Osteoblast (primary cell): ENCODE measurements around the gene ATXN7. TPM values are rescaled to one million over a fixed set of nuclear protein-coding genes. Genes with fewer than 3 reads are reported as not detected.

ENCODE experiments used
- DNase-seq: peaks from one replicate; pipeline ENCODE4 v3.0.0; 2011; ENCODE audit warnings: low spot score, mixed read lengths; ENCODE audit not compliant: insufficient read length; ENCODE audit errors: missing footprints
- H2AFZ ChIP-seq: 2 replicates; pipeline ENCODE4 v1.6.0; 2011; ENCODE audit warnings: mild to moderate bottlenecking, low read length
- H3K27ac ChIP-seq: 2 replicates; pipeline ENCODE4 v1.5.1; 2011; ENCODE audit warnings: mild to moderate bottlenecking, low read depth, low read length, moderate library complexity
- H3K27me3 ChIP-seq: 2 replicates; pipeline ENCODE4 v1.6.0; 2012; ENCODE audit warnings: mild to moderate bottlenecking, control low read depth, inconsistent platforms, low read length, moderate library complexity; ENCODE audit not compliant: insufficient read depth
- H3K36me3 ChIP-seq: 2 replicates; pipeline ENCODE4 v1.5.1; 2011; ENCODE audit warnings: mild to moderate bottlenecking, low read length, control low read depth, moderate library complexity; ENCODE audit not compliant: insufficient read depth
- H3K4me1 ChIP-seq: 2 replicates; pipeline ENCODE4 v1.5.1; 2011; ENCODE audit warnings: mild to moderate bottlenecking, low read length, control low read depth, moderate library complexity; ENCODE audit not compliant: insufficient read depth
- H3K4me2 ChIP-seq: 2 replicates; pipeline ENCODE4 v1.6.0; 2011; ENCODE audit warnings: mild to moderate bottlenecking, low read length; ENCODE audit not compliant: insufficient read depth
- H3K4me3 ChIP-seq: fragments of 200-600 bp; sonication (generic); 3 replicates; pipeline ENCODE4 v1.5.1; 2012; ENCODE audit warnings: mild to moderate bottlenecking, low read length, inconsistent platforms; ENCODE audit not compliant: insufficient read depth
- H3K79me2 ChIP-seq: 2 replicates; pipeline ENCODE4 v1.6.0; 2012; ENCODE audit warnings: mild to moderate bottlenecking, low read length, control low read depth, inconsistent platforms; ENCODE audit not compliant: insufficient read depth
- H3K9me3 ChIP-seq: 2 replicates; pipeline ENCODE4 v1.5.1; 2011; ENCODE audit warnings: low read depth, low read length, control low read depth
- H4K20me1 ChIP-seq: 2 replicates; pipeline ENCODE4 v1.6.0; 2012; ENCODE audit warnings: mild to moderate bottlenecking, low read length, control low read depth; ENCODE audit not compliant: insufficient read depth
- CTCF ChIP-seq: IDR thresholded peaks from 2 replicates; pipeline ENCODE4 v1.5.1; 2011; ENCODE audit warnings: mild to moderate bottlenecking, low read depth, low read length, moderate library complexity; ENCODE audit errors: extremely low read depth
- total RNA-seq: library from RNA; depleted of rRNA; stranded (reverse); fragments of >200 nt; gene quantifications from 2 replicates; pipeline ENCODE4 v1.2.3, GENCODE V29; 2012

ATXN7 gene
- total RNA-seq, 1 donor = 17.0 TPM

GRCh38 chr3:63970631-63971475 is 107.2 kb downstream of the ATXN7 start:
- Histone ChIP-seq H2AFZ (no peak overlapping the region), H3K4me1 (peaks cover 54% of the 10 kb centered on the region), H3K4me2 (no peak overlapping the region), H3K36me3 (peaks cover 13% of the 10 kb centered on the region), H3K27me3 (no peaks in the 10 kb centered on the region), H4K20me1 (peaks cover 17% of the 10 kb centered on the region), H3K79me2 (peaks cover 76% of the 10 kb centered on the region), H3K9me3 (no peaks in the 10 kb centered on the region), H3K4me3 (no peak overlapping the region), H3K27ac (peak overlapping the region; percentile 30)
- no peak for DNase-seq
- TF ChIP-seq CTCF = no peak

GRCh38 chr3:63972196-63972595 is 108.5 kb downstream of the ATXN7 start:
- peaks cover 62% of the 10 kb centered on the region for H3K4me1 ChIP-seq
- H3K4me2 ChIP-seq = peak overlapping the region; percentile 17
- TF ChIP-seq CTCF = no peak
- H3K79me2 ChIP-seq = peaks cover 69% of the 10 kb centered on the region
- DNase-seq = peak; percentile 62
- no peak overlapping the region for H3K4me3 ChIP-seq
- H3K27me3 ChIP-seq = no peaks in the 10 kb centered on the region
- peaks cover 21% of the 10 kb centered on the region for H4K20me1 ChIP-seq
- peak overlapping the region; percentile 65 for H3K27ac ChIP-seq
- no peaks in the 10 kb centered on the region for H3K9me3 ChIP-seq
- peaks cover 13% of the 10 kb centered on the region for H3K36me3 ChIP-seq
- H2AFZ ChIP-seq = no peak overlapping the region

- Histone ChIP-seq H3K79me2 (peaks cover 73% of the 10 kb centered on the region), H4K20me1 (peaks cover 18% of the 10 kb centered on the region), H3K4me2 (no peak overlapping the region)
These were observed 109.3 kb downstream of the ATXN7 start for GRCh38 chr3:63972987-63973386.

More at GRCh38 chr3:63972987-63973386, 109.3 kb downstream of the ATXN7 start:
- Histone ChIP-seq H2AFZ (no peak overlapping the region), H3K4me3 (no peak overlapping the region), H3K9me3 (no peaks in the 10 kb centered on the region), H3K36me3 (peaks cover 13% of the 10 kb centered on the region), H3K27me3 (no peaks in the 10 kb centered on the region), H3K4me1 (peaks cover 62% of the 10 kb centered on the region), H3K27ac (peak overlapping the region; percentile 65)
- TF ChIP-seq CTCF = no peak
- no peak for DNase-seq
